T-helper 2 cell (primary cell): ENCODE data around the gene TMEM145.
A peak's percentile ranks its signal among the peaks of the same experiment; 100 is the strongest.
"Not testable (repeated sequence)": the region's sequence is repeated elsewhere in the genome, so short reads cannot be mapped to it uniquely, and the experiment has no call there.

Experiments
- DNase-seq, 5 experiments: peaks; one replicate each; pipeline versions ENCODE4 v3.0.0 to v3.0.0-alpha.2; 2012 to 2022
- total RNA-seq, 2 donors: gene quantifications; one replicate each; lab custom pipeline; 2026; lab: John Stamatoyannopoulos, UW

Gene TMEM145
- 0 reads per million in 2 donors for total RNA-seq

- DNase-seq: peak in 1 of 5 experiments; percentile 66
Observed at GRCh38 chr19:42313096-42313839, at the start of gene TMEM145. TMEM145 (plus strand) TSS chr19:42313309; CDS start chr19:42313377, 68 bp downstream.

- DNase-seq: not testable (repeated sequence)
Observed at GRCh38 chr19:42266105-42266504, 47.0 kb upstream of the TMEM145 start.

- DNase-seq: not testable (repeated sequence)
Observed at GRCh38 chr19:42266928-42267603, 46.0 kb upstream of the TMEM145 start.

- DNase-seq: no peak
Observed at GRCh38 chr19:42267644-42268141, 45.4 kb upstream of the TMEM145 start.

- peak; percentile 91 to 100 (median 98) for DNase-seq
Observed at GRCh38 chr19:42268142-42268703, 44.9 kb upstream of the TMEM145 start.

GRCh38 chr19:42268704-42269477, 44.2 kb upstream of the TMEM145 start, which contains the start of gene CIC:
CIC (plus strand) TSS chr19:42269252; CDS start chr19:42271784, 2,532 bp downstream.
- peak; percentile 97 to 100 (median 99) for DNase-seq

GRCh38 chr19:42269478-42270345, 43.4 kb upstream of the TMEM145 start:
- DNase-seq: peak in 2 of 5 experiments; percentile 6 to 55

- DNase-seq: peak; percentile 28 to 96 (median 68)
Observed at GRCh38 chr19:42270346-42271044, 42.6 kb upstream of the TMEM145 start.

GRCh38 chr19:42271045-42271419, 42.1 kb upstream of the TMEM145 start:
- DNase-seq: no peak

GRCh38 chr19:42271861-42272534, 41.1 kb upstream of the TMEM145 start:
- DNase-seq: no peak

GRCh38 chr19:42272535-42272897, 40.6 kb upstream of the TMEM145 start:
- no peak for DNase-seq

- DNase-seq: no peak
Observed at GRCh38 chr19:42272989-42273406, 40.1 kb upstream of the TMEM145 start.

- DNase-seq: no peak
Observed at GRCh38 chr19:42273407-42274064, 39.6 kb upstream of the TMEM145 start.

GRCh38 chr19:42274065-42274682, 38.9 kb upstream of the TMEM145 start:
- no peak for DNase-seq

GRCh38 chr19:42275103-42275502, 38.0 kb upstream of the TMEM145 start:
- DNase-seq: no peak

- no peak for DNase-seq
Observed at GRCh38 chr19:42275517-42275916, 37.6 kb upstream of the TMEM145 start.

GRCh38 chr19:42276284-42276683, 36.8 kb upstream of the TMEM145 start:
- peak in 1 of 5 experiments; percentile 39 for DNase-seq

GRCh38 chr19:42276821-42277220, 36.3 kb upstream of the TMEM145 start:
- DNase-seq: peak in 1 of 5 experiments; percentile 65

GRCh38 chr19:42277821-42278451, 35.2 kb upstream of the TMEM145 start:
- no peak for DNase-seq
